GM23338 (cell line): ENCODE results near the gene CAD. TPM values are rescaled to one million over a fixed set of nuclear protein-coding genes. Genes with fewer than 3 reads are reported as not detected.

ENCODE experiments used
- ATAC-seq: fragments of 200-7000 bp; cut with Tn5 transposase; 3 replicates; pipeline ENCODE4 v1.9.1; 2020
- DNase-seq: peaks from one replicate; pipeline ENCODE4 v3.0.0-alpha.2; 2015; ENCODE audit warnings: low spot score
- H2AFZ ChIP-seq: fragments of 200-600 bp; sonication (generic); 2 replicates; pipeline ENCODE4 v1.8.0; 2016; ENCODE audit warnings: antibody characterized with exemption, mild to moderate bottlenecking, moderate library complexity
- H3F3A ChIP-seq: fragments of 200-600 bp; sonication (generic); replicated peaks from 2 replicates; pipeline ENCODE4 v1.8.0; 2017; ENCODE audit warnings: antibody characterized with exemption, mixed run types, low read depth
- H3K27ac ChIP-seq: fragments of 200-600 bp; sonication (generic); 2 replicates; pipeline ENCODE4 v1.6.1; 2016; ENCODE audit warnings: low read depth
- H3K27me3 ChIP-seq: fragments of 200-600 bp; sonication (generic); 2 replicates; pipeline ENCODE4 v1.8.0; 2016; ENCODE audit warnings: mild to moderate bottlenecking, mixed run types, moderate library complexity; ENCODE audit not compliant: insufficient read depth
- H3K36me3 ChIP-seq: fragments of 200-600 bp; sonication (generic); 2 replicates; pipeline ENCODE4 v1.8.0; 2016; ENCODE audit warnings: mild to moderate bottlenecking; ENCODE audit not compliant: insufficient read depth
- H3K4me1 ChIP-seq: fragments of 200-600 bp; sonication (generic); 2 replicates; pipeline ENCODE4 v1.8.0; 2016; ENCODE audit warnings: mild to moderate bottlenecking, moderate library complexity; ENCODE audit not compliant: insufficient read depth
- H3K4me2 ChIP-seq: fragments of 200-600 bp; sonication (generic); 2 replicates; pipeline ENCODE4 v1.7.1; 2017; ENCODE audit warnings: mixed run types
- H3K4me3 ChIP-seq: fragments of 200-600 bp; sonication (generic); 2 replicates; pipeline ENCODE4 v1.6.1; 2016; ENCODE audit warnings: mixed run types
- H3K79me2 ChIP-seq: fragments of 200-600 bp; sonication (generic); replicated peaks from 2 replicates; pipeline ENCODE4 v1.8.0; 2017; ENCODE audit warnings: mild to moderate bottlenecking; ENCODE audit not compliant: insufficient read depth
- H3K9me2 ChIP-seq: fragments of 200-600 bp; sonication (generic); 2 replicates; pipeline ENCODE4 v1.8.0; 2017; ENCODE audit not compliant: insufficient read depth
- H4K20me1 ChIP-seq: fragments of 200-600 bp; sonication (generic); replicated peaks from 2 replicates; pipeline ENCODE4 v1.8.0; 2017; ENCODE audit warnings: mild to moderate bottlenecking; ENCODE audit not compliant: insufficient read depth
- H3K27ac Mint-ChIP-seq: 2 replicates; pipeline ENCODE4 v1.8.0; 2020; ENCODE audit warnings: inconsistent platforms, mild to moderate bottlenecking, moderate library complexity, mixed read lengths
- H3K27me3 Mint-ChIP-seq: 3 replicates; pipeline ENCODE4 v1.8.0; 2022; ENCODE audit warnings: low read depth, mild to moderate bottlenecking, moderate library complexity, mixed read lengths, inconsistent platforms; ENCODE audit not compliant: insufficient read depth, poor library complexity
- H3K36me3 Mint-ChIP-seq: 3 replicates; pipeline ENCODE4 v1.8.0; 2021; ENCODE audit warnings: low read depth, mild to moderate bottlenecking, inconsistent platforms, moderate library complexity, mixed read lengths
- H3K4me1 Mint-ChIP-seq: 3 replicates; pipeline ENCODE4 v1.8.0; 2020; ENCODE audit warnings: mild to moderate bottlenecking, inconsistent platforms, mixed read lengths
- H3K4me3 Mint-ChIP-seq: 3 replicates; pipeline ENCODE4 v1.8.0; 2021; ENCODE audit warnings: moderate library complexity, mild to moderate bottlenecking, inconsistent platforms, mixed read lengths
- H3K9me3 Mint-ChIP-seq: 3 replicates; pipeline ENCODE4 v1.8.0; 2020; ENCODE audit warnings: moderate library complexity, mild to moderate bottlenecking, inconsistent platforms, mixed read lengths
- CREB1 ChIP-seq: fragments of 250-450 bp; sonication (Bioruptor Pico); IDR thresholded peaks from 2 replicates; pipeline ENCODE4 v1.5.0; 2020; ENCODE audit warnings: low read depth, mild to moderate bottlenecking, moderate library complexity
- EZH2 ChIP-seq: fragments of 200-600 bp; sonication (generic); IDR thresholded peaks from one replicate; pipeline ENCODE4 v1.8.0; 2017; ENCODE audit warnings: antibody characterized with exemption, mild to moderate bottlenecking, low read depth; ENCODE audit not compliant: unreplicated experiment
- EZH2phosphoT487 ChIP-seq: fragments of 200-600 bp; sonication (generic); IDR thresholded peaks from one replicate; pipeline ENCODE4 v1.8.1; 2018; ENCODE audit warnings: antibody characterized with exemption; ENCODE audit not compliant: unreplicated experiment
- JUNB ChIP-seq: IDR thresholded peaks from one replicate; pipeline ENCODE4 v1.6.1; 2016; ENCODE audit warnings: antibody characterized with exemption; ENCODE audit not compliant: unreplicated experiment
- NANOG ChIP-seq: IDR thresholded peaks from 2 replicates; pipeline ENCODE4 v1.6.1; 2016; ENCODE audit warnings: antibody characterized with exemption, borderline replicate concordance
- POLR2AphosphoS5 ChIP-seq: IDR thresholded peaks from 2 replicates; pipeline ENCODE4 v1.6.1; 2016; ENCODE audit warnings: antibody characterized with exemption, low read depth
- STAT1 ChIP-seq: IDR thresholded peaks from one replicate; pipeline ENCODE4 v1.6.1; 2016; ENCODE audit warnings: antibody characterized with exemption; ENCODE audit not compliant: unreplicated experiment
- ZNF114 ChIP-seq: fragments of 250-450 bp; sonication (Bioruptor Pico); IDR thresholded peaks from 2 replicates; pipeline ENCODE4 v1.5.0; 2020; ENCODE audit warnings: mild to moderate bottlenecking, moderate library complexity
- ZNF331 ChIP-seq: fragments of 250-450 bp; sonication (Bioruptor Pico); IDR thresholded peaks from 2 replicates; pipeline ENCODE4 v1.5.0; 2020; ENCODE audit warnings: low read depth, mild to moderate bottlenecking, moderate library complexity
- polyA plus RNA-seq: library from polyadenylated mRNA; unstranded; fragments of >200 nt; fragmentation: Nextera tagmentation; extraction: Ambion mirVana; gene quantifications from 2 replicates; pipeline ENCODE4 v1.2.1, GENCODE V29; 2016
- total RNA-seq: library from RNA; depleted of rRNA; stranded (reverse); fragments of >200 nt; shearing (Covaris generic); gene quantifications from 2 replicates; pipeline ENCODE4 v1.2.3, GENCODE V29; 2014
- TF ChIP-seq, protein P1 (sequence below): fragments of 250-450 bp; sonication (Bioruptor Pico); IDR thresholded peaks from 2 replicates; pipeline ENCODE4 v1.5.0; 2020; ENCODE audit warnings: mild to moderate bottlenecking, moderate library complexity
- TF ChIP-seq, protein P2 (sequence below), 2 experiments: fragments of 200-600 bp in 1 of 2; sonication (generic) in 1 of 2; conservative IDR thresholded peaks; 2 replicates each; pipeline versions ENCODE4 v1.5.1 to v1.6.1; 2016 to 2017; ENCODE audit warnings: antibody characterized with exemption in 2 of 2, low read depth in 2 of 2, mild to moderate bottlenecking in 2 of 2, moderate library complexity in 1 of 2
- TF ChIP-seq, protein P3 (sequence below): IDR thresholded peaks from one replicate; pipeline ENCODE4 v1.6.1; 2018; ENCODE audit warnings: antibody characterized with exemption; ENCODE audit not compliant: unreplicated experiment
- TF ChIP-seq, protein P4 (sequence below): IDR thresholded peaks from 2 replicates; pipeline ENCODE4 v1.6.1; 2016; ENCODE audit warnings: antibody characterized with exemption

The CAD gene
- total and polyA plus RNA-seq, 2 experiments from 2014 or later = 38.1 to 147 TPM

DNA sequence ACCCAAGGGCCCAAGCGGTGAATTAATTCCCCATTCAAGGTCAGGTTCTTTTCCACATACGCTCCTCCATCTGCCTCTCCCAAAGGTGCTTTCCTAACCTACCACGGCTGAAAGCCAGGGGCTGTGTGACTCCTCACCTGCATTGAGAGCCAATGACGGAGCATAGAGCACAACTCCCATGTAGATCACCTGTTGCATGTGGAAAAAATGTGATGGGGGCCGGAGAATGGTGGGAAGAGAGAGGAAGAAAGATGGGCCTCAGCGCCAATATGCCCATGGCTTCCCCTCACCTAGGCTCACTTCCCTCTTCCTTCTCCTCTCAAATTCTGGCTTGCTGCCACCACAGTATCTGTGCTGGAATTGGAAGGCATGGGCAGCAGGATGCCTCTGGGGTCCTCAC, 10.8 kb upstream of the CAD start:
- no peaks in the 10 kb centered on the region for H3K27me3 ChIP-seq
- H4K20me1 ChIP-seq = peaks cover 16% of the 10 kb centered on the region
- Mint-ChIP-seq H3K4me1 (peaks cover 18% of the 10 kb centered on the region), H3K9me3 (no peaks in the 10 kb centered on the region), H3K27ac (no peak overlapping the region), H3K36me3 (peaks cover 86% of the 10 kb centered on the region), H3K4me3 (no peak overlapping the region), H3K27me3 (peaks cover 5% of the 10 kb centered on the region)
- no peak overlapping the region for H3K4me2 ChIP-seq
- TF ChIP-seq ZNF331 (CRISPR knock-in tag) (no peak), CREB1 (CRISPR knock-in tag) (no peak), STAT1 (no peak), NANOG (no peak), EZH2 (no peak), ZNF114 (CRISPR knock-in tag) (no peak), EZH2phosphoT487 (no peak), JUNB (no peak), POLR2AphosphoS5 (no peak)
- TF ChIP-seq, protein P1, sequence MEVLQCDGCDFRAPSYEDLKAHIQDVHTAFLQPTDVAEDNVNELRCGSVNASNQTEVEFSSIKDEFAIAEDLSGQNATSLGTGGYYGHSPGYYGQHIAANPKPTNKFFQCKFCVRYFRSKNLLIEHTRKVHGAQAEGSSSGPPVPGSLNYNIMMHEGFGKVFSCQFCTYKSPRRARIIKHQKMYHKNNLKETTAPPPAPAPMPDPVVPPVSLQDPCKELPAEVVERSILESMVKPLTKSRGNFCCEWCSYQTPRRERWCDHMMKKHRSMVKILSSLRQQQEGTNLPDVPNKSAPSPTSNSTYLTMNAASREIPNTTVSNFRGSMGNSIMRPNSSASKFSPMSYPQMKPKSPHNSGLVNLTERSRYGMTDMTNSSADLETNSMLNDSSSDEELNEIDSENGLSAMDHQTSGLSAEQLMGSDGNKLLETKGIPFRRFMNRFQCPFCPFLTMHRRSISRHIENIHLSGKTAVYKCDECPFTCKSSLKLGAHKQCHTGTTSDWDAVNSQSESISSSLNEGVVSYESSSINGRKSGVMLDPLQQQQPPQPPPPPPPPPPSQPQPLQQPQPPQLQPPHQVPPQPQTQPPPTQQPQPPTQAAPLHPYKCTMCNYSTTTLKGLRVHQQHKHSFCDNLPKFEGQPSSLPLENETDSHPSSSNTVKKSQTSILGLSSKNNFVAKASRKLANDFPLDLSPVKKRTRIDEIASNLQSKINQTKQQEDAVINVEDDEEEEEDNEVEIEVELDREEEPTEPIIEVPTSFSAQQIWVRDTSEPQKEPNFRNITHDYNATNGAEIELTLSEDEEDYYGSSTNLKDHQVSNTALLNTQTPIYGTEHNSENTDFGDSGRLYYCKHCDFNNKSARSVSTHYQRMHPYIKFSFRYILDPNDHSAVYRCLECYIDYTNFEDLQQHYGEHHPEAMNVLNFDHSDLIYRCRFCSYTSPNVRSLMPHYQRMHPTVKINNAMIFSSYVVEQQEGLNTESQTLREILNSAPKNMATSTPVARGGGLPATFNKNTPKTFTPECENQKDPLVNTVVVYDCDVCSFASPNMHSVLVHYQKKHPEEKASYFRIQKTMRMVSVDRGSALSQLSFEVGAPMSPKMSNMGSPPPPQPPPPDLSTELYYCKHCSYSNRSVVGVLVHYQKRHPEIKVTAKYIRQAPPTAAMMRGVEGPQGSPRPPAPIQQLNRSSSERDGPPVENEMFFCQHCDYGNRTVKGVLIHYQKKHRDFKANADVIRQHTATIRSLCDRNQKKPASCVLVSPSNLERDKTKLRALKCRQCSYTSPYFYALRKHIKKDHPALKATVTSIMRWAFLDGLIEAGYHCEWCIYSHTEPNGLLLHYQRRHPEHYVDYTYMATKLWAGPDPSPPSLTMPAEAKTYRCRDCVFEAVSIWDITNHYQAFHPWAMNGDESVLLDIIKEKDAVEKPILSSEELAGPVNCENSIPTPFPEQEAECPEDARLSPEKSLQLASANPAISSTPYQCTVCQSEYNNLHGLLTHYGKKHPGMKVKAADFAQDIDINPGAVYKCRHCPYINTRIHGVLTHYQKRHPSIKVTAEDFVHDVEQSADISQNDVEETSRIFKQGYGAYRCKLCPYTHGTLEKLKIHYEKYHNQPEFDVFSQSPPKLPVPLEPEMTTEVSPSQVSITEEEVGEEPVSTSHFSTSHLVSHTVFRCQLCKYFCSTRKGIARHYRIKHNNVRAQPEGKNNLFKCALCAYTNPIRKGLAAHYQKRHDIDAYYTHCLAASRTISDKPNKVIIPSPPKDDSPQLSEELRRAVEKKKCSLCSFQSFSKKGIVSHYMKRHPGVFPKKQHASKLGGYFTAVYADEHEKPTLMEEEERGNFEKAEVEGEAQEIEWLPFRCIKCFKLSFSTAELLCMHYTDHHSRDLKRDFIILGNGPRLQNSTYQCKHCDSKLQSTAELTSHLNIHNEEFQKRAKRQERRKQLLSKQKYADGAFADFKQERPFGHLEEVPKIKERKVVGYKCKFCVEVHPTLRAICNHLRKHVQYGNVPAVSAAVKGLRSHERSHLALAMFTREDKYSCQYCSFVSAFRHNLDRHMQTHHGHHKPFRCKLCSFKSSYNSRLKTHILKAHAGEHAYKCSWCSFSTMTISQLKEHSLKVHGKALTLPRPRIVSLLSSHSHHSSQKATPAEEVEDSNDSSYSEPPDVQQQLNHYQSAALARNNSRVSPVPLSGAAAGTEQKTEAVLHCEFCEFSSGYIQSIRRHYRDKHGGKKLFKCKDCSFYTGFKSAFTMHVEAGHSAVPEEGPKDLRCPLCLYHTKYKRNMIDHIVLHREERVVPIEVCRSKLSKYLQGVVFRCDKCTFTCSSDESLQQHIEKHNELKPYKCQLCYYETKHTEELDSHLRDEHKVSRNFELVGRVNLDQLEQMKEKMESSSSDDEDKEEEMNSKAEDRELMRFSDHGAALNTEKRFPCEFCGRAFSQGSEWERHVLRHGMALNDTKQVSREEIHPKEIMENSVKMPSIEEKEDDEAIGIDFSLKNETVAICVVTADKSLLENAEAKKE = no peak
- TF ChIP-seq, protein P2, sequence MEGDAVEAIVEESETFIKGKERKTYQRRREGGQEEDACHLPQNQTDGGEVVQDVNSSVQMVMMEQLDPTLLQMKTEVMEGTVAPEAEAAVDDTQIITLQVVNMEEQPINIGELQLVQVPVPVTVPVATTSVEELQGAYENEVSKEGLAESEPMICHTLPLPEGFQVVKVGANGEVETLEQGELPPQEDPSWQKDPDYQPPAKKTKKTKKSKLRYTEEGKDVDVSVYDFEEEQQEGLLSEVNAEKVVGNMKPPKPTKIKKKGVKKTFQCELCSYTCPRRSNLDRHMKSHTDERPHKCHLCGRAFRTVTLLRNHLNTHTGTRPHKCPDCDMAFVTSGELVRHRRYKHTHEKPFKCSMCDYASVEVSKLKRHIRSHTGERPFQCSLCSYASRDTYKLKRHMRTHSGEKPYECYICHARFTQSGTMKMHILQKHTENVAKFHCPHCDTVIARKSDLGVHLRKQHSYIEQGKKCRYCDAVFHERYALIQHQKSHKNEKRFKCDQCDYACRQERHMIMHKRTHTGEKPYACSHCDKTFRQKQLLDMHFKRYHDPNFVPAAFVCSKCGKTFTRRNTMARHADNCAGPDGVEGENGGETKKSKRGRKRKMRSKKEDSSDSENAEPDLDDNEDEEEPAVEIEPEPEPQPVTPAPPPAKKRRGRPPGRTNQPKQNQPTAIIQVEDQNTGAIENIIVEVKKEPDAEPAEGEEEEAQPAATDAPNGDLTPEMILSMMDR (conservative IDR thresholded peaks at IDR 0.05; ENCODE audit: low read depth in 2 of 2) = no peak
- TF ChIP-seq, protein P3, sequence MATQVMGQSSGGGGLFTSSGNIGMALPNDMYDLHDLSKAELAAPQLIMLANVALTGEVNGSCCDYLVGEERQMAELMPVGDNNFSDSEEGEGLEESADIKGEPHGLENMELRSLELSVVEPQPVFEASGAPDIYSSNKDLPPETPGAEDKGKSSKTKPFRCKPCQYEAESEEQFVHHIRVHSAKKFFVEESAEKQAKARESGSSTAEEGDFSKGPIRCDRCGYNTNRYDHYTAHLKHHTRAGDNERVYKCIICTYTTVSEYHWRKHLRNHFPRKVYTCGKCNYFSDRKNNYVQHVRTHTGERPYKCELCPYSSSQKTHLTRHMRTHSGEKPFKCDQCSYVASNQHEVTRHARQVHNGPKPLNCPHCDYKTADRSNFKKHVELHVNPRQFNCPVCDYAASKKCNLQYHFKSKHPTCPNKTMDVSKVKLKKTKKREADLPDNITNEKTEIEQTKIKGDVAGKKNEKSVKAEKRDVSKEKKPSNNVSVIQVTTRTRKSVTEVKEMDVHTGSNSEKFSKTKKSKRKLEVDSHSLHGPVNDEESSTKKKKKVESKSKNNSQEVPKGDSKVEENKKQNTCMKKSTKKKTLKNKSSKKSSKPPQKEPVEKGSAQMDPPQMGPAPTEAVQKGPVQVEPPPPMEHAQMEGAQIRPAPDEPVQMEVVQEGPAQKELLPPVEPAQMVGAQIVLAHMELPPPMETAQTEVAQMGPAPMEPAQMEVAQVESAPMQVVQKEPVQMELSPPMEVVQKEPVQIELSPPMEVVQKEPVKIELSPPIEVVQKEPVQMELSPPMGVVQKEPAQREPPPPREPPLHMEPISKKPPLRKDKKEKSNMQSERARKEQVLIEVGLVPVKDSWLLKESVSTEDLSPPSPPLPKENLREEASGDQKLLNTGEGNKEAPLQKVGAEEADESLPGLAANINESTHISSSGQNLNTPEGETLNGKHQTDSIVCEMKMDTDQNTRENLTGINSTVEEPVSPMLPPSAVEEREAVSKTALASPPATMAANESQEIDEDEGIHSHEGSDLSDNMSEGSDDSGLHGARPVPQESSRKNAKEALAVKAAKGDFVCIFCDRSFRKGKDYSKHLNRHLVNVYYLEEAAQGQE = no peak
- TF ChIP-seq, protein P4, sequence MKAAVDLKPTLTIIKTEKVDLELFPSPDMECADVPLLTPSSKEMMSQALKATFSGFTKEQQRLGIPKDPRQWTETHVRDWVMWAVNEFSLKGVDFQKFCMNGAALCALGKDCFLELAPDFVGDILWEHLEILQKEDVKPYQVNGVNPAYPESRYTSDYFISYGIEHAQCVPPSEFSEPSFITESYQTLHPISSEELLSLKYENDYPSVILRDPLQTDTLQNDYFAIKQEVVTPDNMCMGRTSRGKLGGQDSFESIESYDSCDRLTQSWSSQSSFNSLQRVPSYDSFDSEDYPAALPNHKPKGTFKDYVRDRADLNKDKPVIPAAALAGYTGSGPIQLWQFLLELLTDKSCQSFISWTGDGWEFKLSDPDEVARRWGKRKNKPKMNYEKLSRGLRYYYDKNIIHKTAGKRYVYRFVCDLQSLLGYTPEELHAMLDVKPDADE = no peak
- H3K9me2 ChIP-seq = no peaks in the 10 kb centered on the region
- peaks cover 2% of the 10 kb centered on the region; the same call in 1 of the 2 replicates for H3F3A ChIP-seq
- no peak overlapping the region for H3K27ac ChIP-seq
- DNase-seq (no peak), ATAC-seq (no peak)
- H3K36me3 ChIP-seq = peaks cover 50% of the 10 kb centered on the region
- no peak overlapping the region for H2AFZ ChIP-seq
- H3K4me3 ChIP-seq = no peak overlapping the region
- peaks cover 34% of the 10 kb centered on the region for H3K79me2 ChIP-seq
- H3K4me1 ChIP-seq = no peaks in the 10 kb centered on the region; the same call in 1 of the 2 replicates
